ENCODE measurements around the gene MGP.

- TF ChIP-seq CTCF (IDR thresholded peaks at IDR 0.05; ENCODE audit: low read length) (no peak), EZH2 (optimal IDR thresholded peaks at IDR 0.05; ENCODE audit: low read depth, low read length) (no peak), EZH2phosphoT487 (IDR thresholded peaks at IDR 0.05; ENCODE audit: low read length) (no peak)
These were observed 16.6 kb downstream of the MGP start for GRCh38 chr12:14868916-14869506.
